ENCODE measurements around the gene FAM83D.

DNA sequence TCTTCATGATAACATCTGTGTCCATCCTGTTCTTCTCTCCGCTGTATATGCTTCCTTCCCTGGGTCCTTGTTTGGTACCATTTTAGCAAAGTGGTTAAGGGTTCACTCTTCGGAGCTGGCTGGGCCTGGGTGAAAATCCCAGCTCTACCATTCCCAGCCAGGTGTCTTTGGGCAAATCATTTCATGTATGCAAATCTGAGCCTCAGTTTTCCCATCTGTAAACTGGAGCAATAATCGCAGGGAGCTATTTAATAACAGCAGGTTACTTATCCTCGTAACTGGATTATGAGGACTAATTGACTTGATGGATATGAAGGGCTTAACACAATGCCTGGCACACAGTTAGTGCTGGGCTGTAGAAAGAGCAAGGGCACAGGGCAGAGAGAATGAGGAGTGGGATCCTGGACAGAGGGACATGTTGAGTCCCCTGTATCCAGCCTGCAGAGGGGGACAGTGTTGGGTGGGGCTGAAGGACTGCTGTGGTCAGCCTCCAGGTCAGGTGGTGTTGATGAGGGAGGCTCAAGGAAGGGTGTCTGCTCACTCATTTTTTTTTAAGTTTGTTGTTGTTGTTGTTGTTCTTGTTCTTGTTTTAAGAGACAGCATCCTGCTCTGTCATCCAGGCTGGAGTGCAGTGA is 44.3 kb upstream of the FAM83D start:
- TF ChIP-seq, protein P1, sequence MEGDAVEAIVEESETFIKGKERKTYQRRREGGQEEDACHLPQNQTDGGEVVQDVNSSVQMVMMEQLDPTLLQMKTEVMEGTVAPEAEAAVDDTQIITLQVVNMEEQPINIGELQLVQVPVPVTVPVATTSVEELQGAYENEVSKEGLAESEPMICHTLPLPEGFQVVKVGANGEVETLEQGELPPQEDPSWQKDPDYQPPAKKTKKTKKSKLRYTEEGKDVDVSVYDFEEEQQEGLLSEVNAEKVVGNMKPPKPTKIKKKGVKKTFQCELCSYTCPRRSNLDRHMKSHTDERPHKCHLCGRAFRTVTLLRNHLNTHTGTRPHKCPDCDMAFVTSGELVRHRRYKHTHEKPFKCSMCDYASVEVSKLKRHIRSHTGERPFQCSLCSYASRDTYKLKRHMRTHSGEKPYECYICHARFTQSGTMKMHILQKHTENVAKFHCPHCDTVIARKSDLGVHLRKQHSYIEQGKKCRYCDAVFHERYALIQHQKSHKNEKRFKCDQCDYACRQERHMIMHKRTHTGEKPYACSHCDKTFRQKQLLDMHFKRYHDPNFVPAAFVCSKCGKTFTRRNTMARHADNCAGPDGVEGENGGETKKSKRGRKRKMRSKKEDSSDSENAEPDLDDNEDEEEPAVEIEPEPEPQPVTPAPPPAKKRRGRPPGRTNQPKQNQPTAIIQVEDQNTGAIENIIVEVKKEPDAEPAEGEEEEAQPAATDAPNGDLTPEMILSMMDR (conservative IDR thresholded peaks at IDR 0.05; ENCODE audit: low read depth in 2 of 2): no peak
- TF ChIP-seq, protein P2, sequence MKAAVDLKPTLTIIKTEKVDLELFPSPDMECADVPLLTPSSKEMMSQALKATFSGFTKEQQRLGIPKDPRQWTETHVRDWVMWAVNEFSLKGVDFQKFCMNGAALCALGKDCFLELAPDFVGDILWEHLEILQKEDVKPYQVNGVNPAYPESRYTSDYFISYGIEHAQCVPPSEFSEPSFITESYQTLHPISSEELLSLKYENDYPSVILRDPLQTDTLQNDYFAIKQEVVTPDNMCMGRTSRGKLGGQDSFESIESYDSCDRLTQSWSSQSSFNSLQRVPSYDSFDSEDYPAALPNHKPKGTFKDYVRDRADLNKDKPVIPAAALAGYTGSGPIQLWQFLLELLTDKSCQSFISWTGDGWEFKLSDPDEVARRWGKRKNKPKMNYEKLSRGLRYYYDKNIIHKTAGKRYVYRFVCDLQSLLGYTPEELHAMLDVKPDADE (IDR thresholded peaks at IDR 0.05): no peak
- no peak for TF ChIP-seq POLR2AphosphoS5 (IDR thresholded peaks at IDR 0.05; ENCODE audit: low read depth)
- TF ChIP-seq EZH2 (IDR thresholded peaks at IDR 0.05; ENCODE audit: low read depth, unreplicated experiment): no peak
- no peak for TF ChIP-seq EZH2phosphoT487 (IDR thresholded peaks at IDR 0.05; ENCODE audit: unreplicated experiment)
- TF ChIP-seq JUNB (IDR thresholded peaks at IDR 0.05; ENCODE audit: unreplicated experiment): no peak

Measured in GM23338 (cell line).